Measurements from ENCODE around the gene MRPL16. TPM values are rescaled to one million over a fixed set of nuclear protein-coding genes. Genes with fewer than 3 reads are reported as not detected.

MRPL16 gene
- total and polyA plus RNA-seq, 7 donors: 37.8 to 92.7 (median 53.7) TPM

DNA sequence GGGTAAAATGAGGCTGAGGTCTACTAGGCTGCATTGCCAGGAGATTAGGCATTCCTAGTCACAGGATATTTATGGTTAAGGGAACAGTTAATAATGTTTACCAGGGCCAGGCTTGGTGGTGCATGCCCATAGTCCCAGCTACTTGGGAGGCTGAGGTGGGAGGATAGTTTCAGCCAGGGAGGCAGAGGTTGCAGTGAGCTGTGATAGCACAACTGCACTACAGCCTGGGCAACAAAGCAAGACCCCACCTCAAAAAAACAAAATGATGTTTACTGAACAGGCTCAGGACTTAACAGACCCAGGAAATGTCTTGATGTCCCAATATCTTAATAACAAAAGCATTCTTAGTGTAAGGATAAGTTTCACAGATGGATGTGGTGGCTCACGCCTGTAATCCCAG lies 2.8 kb upstream of the MRPL16 start:
- Histone ChIP-seq H3K9me3 (no peaks in the 10 kb centered on the region), H3K4me1 (peaks cover 8% of the 10 kb centered on the region), H3K4me3 (no peak overlapping the region), H3K27me3 (ENCODE audit: insufficient read depth in 3 of 3, low read length in 2 of 3) (no peaks in the 10 kb centered on the region), H3K36me3 (ENCODE audit: insufficient read depth in 1 of 2, low read depth in 1 of 2) (peaks cover 0 to 7% of the 10 kb centered on the region in 2 donors), H3K27ac (no peak overlapping the region)
- 95 to 100% (median 96%) methylated on average over 1 of the region's 1 CpG for WGBS, 3 donors
- ATAC-seq (no peak), DNase-seq (no peak)
- TF ChIP-seq, protein P1, sequence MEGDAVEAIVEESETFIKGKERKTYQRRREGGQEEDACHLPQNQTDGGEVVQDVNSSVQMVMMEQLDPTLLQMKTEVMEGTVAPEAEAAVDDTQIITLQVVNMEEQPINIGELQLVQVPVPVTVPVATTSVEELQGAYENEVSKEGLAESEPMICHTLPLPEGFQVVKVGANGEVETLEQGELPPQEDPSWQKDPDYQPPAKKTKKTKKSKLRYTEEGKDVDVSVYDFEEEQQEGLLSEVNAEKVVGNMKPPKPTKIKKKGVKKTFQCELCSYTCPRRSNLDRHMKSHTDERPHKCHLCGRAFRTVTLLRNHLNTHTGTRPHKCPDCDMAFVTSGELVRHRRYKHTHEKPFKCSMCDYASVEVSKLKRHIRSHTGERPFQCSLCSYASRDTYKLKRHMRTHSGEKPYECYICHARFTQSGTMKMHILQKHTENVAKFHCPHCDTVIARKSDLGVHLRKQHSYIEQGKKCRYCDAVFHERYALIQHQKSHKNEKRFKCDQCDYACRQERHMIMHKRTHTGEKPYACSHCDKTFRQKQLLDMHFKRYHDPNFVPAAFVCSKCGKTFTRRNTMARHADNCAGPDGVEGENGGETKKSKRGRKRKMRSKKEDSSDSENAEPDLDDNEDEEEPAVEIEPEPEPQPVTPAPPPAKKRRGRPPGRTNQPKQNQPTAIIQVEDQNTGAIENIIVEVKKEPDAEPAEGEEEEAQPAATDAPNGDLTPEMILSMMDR (IDR thresholded peaks at IDR 0.05): no peak
- intact Hi-C loops (cut with DNase I): no loop called here

DNA sequence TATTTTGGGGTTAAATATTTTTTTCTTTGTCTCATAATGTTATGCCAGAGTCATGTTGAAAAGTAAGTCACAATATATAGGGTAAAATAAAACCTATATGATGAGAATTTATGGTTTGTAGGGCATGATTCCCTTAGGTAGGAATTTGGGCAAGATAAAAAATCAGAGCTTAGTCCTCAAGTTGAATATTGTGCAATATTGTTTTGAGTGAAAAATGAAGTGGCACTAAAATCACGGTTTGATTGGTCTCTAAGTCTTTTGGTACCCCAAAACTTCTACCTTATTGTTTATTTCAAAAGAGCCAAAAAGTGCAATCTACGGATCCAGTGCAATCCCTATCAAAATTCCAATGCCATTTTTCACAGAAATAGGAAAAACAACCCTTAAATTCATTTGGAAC lies 1.6 kb upstream of the MRPL16 start:
- no peaks in the 10 kb centered on the region for H3K9me3 ChIP-seq
- DNase-seq (no peak), ATAC-seq (no peak)
- H3K4me3 ChIP-seq: no peak overlapping the region
- WGBS, 3 donors: 82 to 89% (median 87%) methylated on average over 2 of the region's 2 CpGs
- intact Hi-C loops (cut with DNase I): no loop called here
- H3K4me1 ChIP-seq: peaks cover 8% of the 10 kb centered on the region
- no peaks in the 10 kb centered on the region for H3K27me3 ChIP-seq (ENCODE audit: insufficient read depth in 3 of 3, low read length in 2 of 3)
- H3K36me3 ChIP-seq (ENCODE audit: insufficient read depth in 1 of 2, low read depth in 1 of 2): peaks cover 0 to 19% of the 10 kb centered on the region in 2 donors
- no peak overlapping the region for H3K27ac ChIP-seq
- TF ChIP-seq, protein P1 (IDR thresholded peaks at IDR 0.05): no peak

DNA sequence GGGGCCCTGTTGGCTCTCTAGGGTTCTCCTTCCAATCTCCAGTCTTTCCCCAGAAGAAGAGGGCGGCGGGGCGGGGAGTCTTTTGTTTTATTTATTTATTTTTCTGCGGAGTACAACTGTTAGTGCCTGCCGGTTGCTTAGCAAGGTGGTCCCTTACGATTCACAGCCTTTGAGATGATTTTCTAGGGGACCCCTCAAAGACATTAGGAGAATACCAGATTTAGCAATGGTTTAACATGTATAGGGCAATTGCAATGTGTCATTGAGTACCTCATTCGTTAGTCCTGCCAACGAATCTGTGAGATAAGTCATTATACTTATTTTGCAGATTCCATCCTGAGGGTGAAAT lies 307 bp upstream of the MRPL16 start:
- DNase-seq (no peak), ATAC-seq (no peak)
- TF ChIP-seq, protein P1 (IDR thresholded peaks at IDR 0.05): no peak
- H3K4me3 ChIP-seq: peak overlapping the region; percentile 81
- H3K27ac ChIP-seq: peak overlapping the region; percentile 80
- no peaks in the 10 kb centered on the region for H3K27me3 ChIP-seq (ENCODE audit: insufficient read depth in 3 of 3, low read length in 2 of 3)
- peaks cover under 1 to 32% of the 10 kb centered on the region in 2 donors for H3K36me3 ChIP-seq (ENCODE audit: insufficient read depth in 1 of 2, low read depth in 1 of 2)
- H3K4me1 ChIP-seq: peaks cover 8% of the 10 kb centered on the region
- intact Hi-C loops (cut with DNase I): no loop called here
- WGBS, 3 donors: 10 to 14% (median 13%) methylated on average over 8 of the region's 8 CpGs
- H3K9me3 ChIP-seq: no peaks in the 10 kb centered on the region

DNA sequence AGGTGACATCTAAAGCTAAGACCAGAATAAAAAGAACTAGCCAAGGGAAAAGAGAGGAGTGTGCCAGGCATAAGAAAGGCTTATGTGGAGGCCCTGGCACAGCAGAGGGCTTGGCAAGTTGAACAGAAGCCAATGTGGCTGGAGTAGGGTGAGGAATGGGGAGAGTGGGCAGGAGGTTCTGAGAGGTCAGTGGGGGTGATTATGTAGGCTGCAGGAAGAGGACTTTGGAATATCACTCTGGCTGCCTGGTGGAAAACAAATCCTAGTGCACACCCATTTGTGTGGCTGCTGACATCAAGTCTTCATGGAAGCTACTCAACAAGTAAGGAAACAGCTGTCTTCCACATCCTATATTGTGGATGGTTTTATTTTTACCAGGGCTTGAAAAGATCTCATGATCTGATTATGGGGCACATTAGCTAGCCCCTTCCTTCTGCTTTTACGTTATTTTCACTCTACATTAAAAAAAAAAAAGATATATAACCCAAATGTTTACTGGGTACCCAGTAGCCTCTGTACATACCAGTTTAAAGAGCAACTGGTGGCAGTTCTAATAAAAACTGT lies 3.4 kb downstream of the MRPL16 start:
- Histone ChIP-seq H3K9me3 (no peaks in the 10 kb centered on the region), H3K4me1 (peaks cover 12% of the 10 kb centered on the region), H3K4me3 (no peak overlapping the region), H3K36me3 (ENCODE audit: insufficient read depth in 1 of 2, low read depth in 1 of 2) (peaks cover 4 to 62% of the 10 kb centered on the region in 2 donors), H3K27ac (no peak overlapping the region), H3K27me3 (ENCODE audit: insufficient read depth in 3 of 3, low read length in 2 of 3) (no peaks in the 10 kb centered on the region)
- WGBS, 3 donors: 70 to 73% (median 71%) methylated on average over 1 of the region's 1 CpG
- no peak for ATAC-seq
- intact Hi-C loops (cut with DNase I): loop anchor here (10.0 kb wide), 2 partner anchors 132 to 272 kb away; no protein-coding TSS in a partner anchor
- DNase-seq: no peak
- TF ChIP-seq, protein P1 (IDR thresholded peaks at IDR 0.05): no peak

DNA sequence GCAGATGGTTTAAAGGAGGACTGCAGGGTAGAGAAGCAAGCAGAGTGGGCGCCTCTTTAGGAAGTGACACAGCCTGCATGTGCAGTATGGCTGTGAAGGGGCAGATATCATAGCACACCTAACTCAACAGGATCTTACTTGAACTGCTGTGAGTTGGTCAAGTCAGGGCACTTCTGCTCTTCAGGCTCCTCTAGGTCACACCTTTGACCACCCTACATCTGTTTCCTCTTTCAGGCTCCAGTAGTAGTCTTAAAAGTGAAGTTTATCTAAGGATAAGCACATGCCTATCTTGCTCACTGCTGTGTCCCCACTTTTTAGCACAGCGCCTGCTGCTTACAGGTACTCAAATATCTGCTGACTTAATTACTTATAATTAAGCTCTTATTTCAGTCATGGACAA lies 6.5 kb downstream of the MRPL16 start:
- 84 to 91% (median 87%) methylated on average over 2 of the region's 2 CpGs for WGBS, 3 donors
- peaks cover 4 to 83% of the 10 kb centered on the region in 2 donors for H3K36me3 ChIP-seq (ENCODE audit: insufficient read depth in 1 of 2, low read depth in 1 of 2)
- H3K9me3 ChIP-seq: no peaks in the 10 kb centered on the region
- H3K4me3 ChIP-seq: no peak overlapping the region
- peaks cover 9% of the 10 kb centered on the region for H3K4me1 ChIP-seq
- intact Hi-C loops (cut with DNase I): loop anchor here (5.0 to 10.0 kb wide), 4 partner anchors 129 to 269 kb away; partner anchors contain the start of gene PATL1 (in 1 of the 2)
- no peaks in the 10 kb centered on the region for H3K27me3 ChIP-seq (ENCODE audit: insufficient read depth in 3 of 3, low read length in 2 of 3)
- DNase-seq (no peak), ATAC-seq (no peak)
- TF ChIP-seq, protein P1 (IDR thresholded peaks at IDR 0.05): no peak
- no peak overlapping the region for H3K27ac ChIP-seq

Measured in psoas muscle (tissue), 8 donors.